Measurements from ENCODE around the gene TMEM59L. TPM values are rescaled to one million over a fixed set of nuclear protein-coding genes. Genes with fewer than 3 reads are reported as not detected.

Gene TMEM59L
- total and polyA plus RNA-seq, 2 of the 4 experiments (the other 2 are of a cell fraction) = under 0.01 to 5.9 TPM

- TF ChIP-seq RFX5 (IDR thresholded peaks at IDR 0.05; ENCODE audit: low read depth, low read length) (no peak), CTCF (conservative IDR thresholded peaks at IDR 0.05; ENCODE audit: low read depth, low read length) (no peak), ELK1 (IDR thresholded peaks at IDR 0.05; ENCODE audit: borderline replicate concordance, low read depth, low read length) (no peak), MAFK (IDR thresholded peaks at IDR 0.05; ENCODE audit: low read depth, low read length) (no peak), SMC3 (IDR thresholded peaks at IDR 0.05; ENCODE audit: low read depth, low read length) (no peak), CHD1 (IDR thresholded peaks at IDR 0.05; ENCODE audit: low read depth, low read length) (no peak), CEBPB (IDR thresholded peaks at IDR 0.05; ENCODE audit: low read depth, low read length) (no peak), RAD21 (IDR thresholded peaks at IDR 0.05; ENCODE audit: low read length) (no peak)
- WGBS, 2 experiments (ENCODE audit: extremely low coverage in 2 of 2, insufficient read length in 1 of 2) = 94% methylated on average over 8 of the region's 12 CpGs; no CpG with 5 or more reads in 1 of the 2 experiments
- Histone ChIP-seq H3K4me1 (ENCODE audit: control insufficient read depth, insufficient read depth, low read length) (peaks cover 5% of the 10 kb centered on the region), H4K5ac (ENCODE audit: low read depth, low read length) (no peak overlapping the region), H2AFZ (replicated peaks; ENCODE audit: low read length, poor library complexity) (peak overlapping the region; percentile 100), H2BK5ac (ENCODE audit: low read depth, low read length, poor library complexity, severe bottlenecking) (no peak overlapping the region), H2BK15ac (ENCODE audit: low read depth, low read length) (no peak overlapping the region), H4K20me1 (ENCODE audit: insufficient read depth, low read length) (peaks cover 6% of the 10 kb centered on the region), H3K9ac (ENCODE audit: low read depth, low read length) (no peak overlapping the region), H3K23ac (ENCODE audit: low read depth, low read length) (0 out of 2 replicates have a peak overlapping the region, but pooled peaks have one; percentile 9), H3K9me1 (ENCODE audit: insufficient read depth, low read length) (peaks cover 4% of the 10 kb centered on the region; the same call in 1 of the 2 replicates), H3K4me2 (ENCODE audit: low read depth, low read length) (no peak overlapping the region), H3K9me3 (ENCODE audit: control insufficient read depth, insufficient read depth, low read length) (no peaks in the 10 kb centered on the region), H2BK120ac (ENCODE audit: low read depth, low read length) (no peak overlapping the region), H3K27ac (ENCODE audit: insufficient read depth, low read length) (no peak overlapping the region), H3K79me1 (ENCODE audit: low read depth in 1 of 2, low read length in 2 of 2) (peaks cover 6 to 20% of the 10 kb centered on the region in 2 experiments; a peak in 3 of 4 replicates), H3K4me3 (ENCODE audit: insufficient read depth, low read depth, low read length) (no peak overlapping the region), H4K91ac (ENCODE audit: insufficient read depth, low read depth, low read length) (no peak overlapping the region), H4K8ac (ENCODE audit: low read depth in 2 of 2, low read length in 2 of 2) (peak overlapping the region; percentile 9 to 46; a peak in 3 of 4 replicates), H2AK5ac (ENCODE audit: low read depth, low read length) (no peak overlapping the region), H3K18ac (ENCODE audit: low read depth, low read length) (no peak overlapping the region), H3K14ac (replicated peaks; ENCODE audit: low read depth, low read length) (no peak overlapping the region), H3K27me3 (ENCODE audit: control insufficient read depth, insufficient read depth, low read length) (peaks cover 2% of the 10 kb centered on the region; the same call in 1 of the 2 replicates), H3K56ac (ENCODE audit: extremely low read depth, insufficient read depth, low read length) (no peak overlapping the region), H3K36me3 (ENCODE audit: control insufficient read depth, insufficient read depth, low read length) (peaks cover 4% of the 10 kb centered on the region), H2BK20ac (ENCODE audit: low read depth, low read length) (no peak overlapping the region), H3K4ac (ENCODE audit: low read depth, low read length) (no peak overlapping the region), H2AK9ac (replicated peaks; ENCODE audit: low read depth, low read length, poor library complexity) (no peak overlapping the region)
- CTCF ChIA-PET = no interaction called here
- POLR2A ChIA-PET (ENCODE audit: unreplicated experiment) = interaction anchor here (0.6 kb wide), 1 partner anchor 254 kb away, joined by 5 read pairs; no protein-coding TSS in a partner anchor
- BruUV-seq (replicated peaks) = no TSS peak
- DNase-seq (no peak), ATAC-seq (ENCODE audit: low read depth) (no peak)
- dilution Hi-C loops (cut with HindIII; ENCODE audit: low sequenced_read_pairs, unreplicated experiment) = no loop called here
- in situ Hi-C loops (cut with MboI; ENCODE audit: low sequenced_read_pairs) = no loop called here
- intact Hi-C loops (cut with micrococcal nuclease) = loop anchor here (5.0 kb wide), 2 partner anchors 245 to 330 kb away; partner anchors contain the start of genes COPE, DDX49 and UPF1
Observed at GRCh38 chr19:18587561-18587960, 25.1 kb upstream of the TMEM59L start.

All from IMR-90 (cell line).